Fibroblast of pulmonary artery (primary cell): ENCODE data around the gene MRO.

Source experiments
- DNase-seq: peaks from one replicate; pipeline ENCODE4 v3.0.0-alpha.2; 2010; ENCODE audit warnings: low read depth
- H3K4me3 ChIP-seq: replicated peaks from 2 replicates; pipeline ENCODE4 v1.5.1; 2011; ENCODE audit warnings: low read depth, mild to moderate bottlenecking, control low read depth, low read length, moderate library complexity
- CTCF ChIP-seq: IDR thresholded peaks from 2 replicates; pipeline ENCODE4 v1.5.1; 2011; ENCODE audit warnings: mild to moderate bottlenecking, control low read depth, low read length, inconsistent platforms; ENCODE audit errors: missing control alignments

Gene MRO

GRCh38 chr18:50848991-50849390 lies 29.2 kb upstream of the MRO start:
- no peak overlapping the region for H3K4me3 ChIP-seq
- no peak for DNase-seq
- no peak for TF ChIP-seq CTCF

DNA sequence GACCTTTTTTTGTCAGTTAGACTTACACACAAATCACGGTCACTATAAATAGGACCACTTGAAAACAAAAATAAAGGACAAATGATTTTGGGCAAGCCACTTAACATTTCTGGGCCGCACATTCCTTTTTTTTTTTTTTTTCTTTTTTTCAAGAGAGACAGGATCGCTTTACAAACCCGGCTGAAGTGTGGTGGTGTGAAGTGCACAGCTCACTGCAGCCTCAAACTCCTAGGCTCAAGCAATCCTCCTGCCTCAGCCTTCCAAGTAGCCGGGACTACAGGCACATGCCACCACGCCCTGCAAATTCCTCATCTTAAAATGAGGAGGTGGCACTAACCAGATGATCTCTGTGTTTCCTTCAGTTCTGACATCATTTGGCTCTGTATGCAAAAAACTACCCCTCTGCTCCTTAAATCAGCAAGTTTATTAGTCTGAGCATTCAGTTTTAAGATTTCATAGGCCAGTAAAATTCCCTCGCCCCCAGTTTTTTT lies 28.3 kb upstream of the MRO start:
- no peak overlapping the region for H3K4me3 ChIP-seq
- no peak for DNase-seq
- TF ChIP-seq CTCF, result no peak

- H3K4me3 ChIP-seq, result no peak overlapping the region
- DNase-seq, result peak; percentile 84
- no peak for TF ChIP-seq CTCF
Measured at GRCh38 chr18:50847192-50847591, 27.4 kb upstream of the MRO start.

- TF ChIP-seq CTCF, result no peak
- no peak overlapping the region for H3K4me3 ChIP-seq
- DNase-seq, result no peak
Measured at GRCh38 chr18:50844960-50845359, 25.1 kb upstream of the MRO start.

DNA sequence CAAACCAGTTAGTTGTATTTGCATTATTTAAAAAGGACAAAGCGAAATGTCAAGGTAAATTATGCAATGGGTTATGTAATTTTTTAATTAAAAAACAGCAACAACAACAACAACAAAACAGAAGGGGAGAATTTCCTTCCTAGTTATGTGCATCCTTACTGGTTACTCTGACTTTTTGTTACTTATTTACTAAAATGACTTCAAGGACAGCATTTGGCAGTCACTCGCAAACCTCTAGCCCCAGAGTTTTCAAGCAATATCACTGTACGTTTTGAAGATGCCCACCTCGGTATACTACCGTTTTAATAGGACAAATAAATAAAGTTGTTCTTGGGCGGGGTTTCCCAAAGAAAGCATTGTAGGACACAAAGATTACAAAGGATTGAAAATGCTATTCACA lies 24.7 kb upstream of the MRO start:
- no peak for TF ChIP-seq CTCF
- H3K4me3 ChIP-seq, result no peak overlapping the region
- no peak for DNase-seq

DNA sequence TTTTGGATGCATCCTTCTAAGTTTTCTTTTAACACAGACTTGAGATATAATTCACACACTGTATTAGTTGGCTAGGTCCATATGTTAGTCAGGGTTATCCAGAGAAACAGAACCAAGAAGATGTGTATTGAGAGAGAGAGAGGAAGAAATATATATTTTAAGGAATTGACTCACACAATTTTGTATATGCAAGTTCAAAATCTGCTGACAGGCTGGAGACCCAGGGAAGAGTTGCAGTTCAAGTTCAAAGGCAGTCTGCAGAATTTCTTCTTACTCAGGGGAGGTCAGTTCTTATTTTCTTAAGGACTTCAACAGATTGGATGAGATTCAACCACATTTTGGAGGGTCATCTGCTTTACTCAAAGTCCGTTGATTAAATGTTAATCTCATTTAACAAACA lies 23.0 kb upstream of the MRO start:
- no peak for TF ChIP-seq CTCF
- DNase-seq, result no peak

GRCh38 chr18:50839996-50840395 lies 20.2 kb upstream of the MRO start:
- no peak for TF ChIP-seq CTCF
- DNase-seq, result no peak
- no peak overlapping the region for H3K4me3 ChIP-seq

More for the DNA sequence above, 23.0 kb upstream of the MRO start:
- H3K4me3 ChIP-seq, result no peak overlapping the region
